GM06990 (cell line): Measurements from ENCODE around the gene HCAR2.

Experiments used
- DNase-seq: peaks from one replicate; pipeline ENCODE4 v3.0.0-alpha.2; 2011; ENCODE audit not compliant: insufficient read length; ENCODE audit errors: extremely low read depth
- H3K27me3 ChIP-seq: replicated peaks from 2 replicates; pipeline ENCODE4 v1.6.0; 2011; ENCODE audit warnings: low read length; ENCODE audit not compliant: control insufficient read depth, insufficient read depth
- H3K36me3 ChIP-seq: 2 replicates; pipeline ENCODE4 v1.5.1; 2011; ENCODE audit warnings: low read length; ENCODE audit not compliant: control insufficient read depth, insufficient read depth
- H3K4me3 ChIP-seq: replicated peaks from 2 replicates; pipeline ENCODE4 v1.5.1; 2011; ENCODE audit warnings: low read depth, mild to moderate bottlenecking, control low read depth, low read length
- TF ChIP-seq, protein P1 (sequence below): IDR thresholded peaks from 2 replicates; pipeline ENCODE4 v1.5.1; 2011; ENCODE audit warnings: low read length, control low read depth, mild to moderate bottlenecking, inconsistent platforms; ENCODE audit not compliant: insufficient read depth, poor library complexity, severe bottlenecking

The HCAR2 gene

GRCh38 chr12:122743895-122744525 lies 40.9 kb upstream of the HCAR2 start:
- Histone ChIP-seq H3K36me3 (no peaks in the 10 kb centered on the region), H3K27me3 (no peaks in the 10 kb centered on the region), H3K4me3 (no peak overlapping the region)
- DNase-seq = no peak
- TF ChIP-seq, protein P1, sequence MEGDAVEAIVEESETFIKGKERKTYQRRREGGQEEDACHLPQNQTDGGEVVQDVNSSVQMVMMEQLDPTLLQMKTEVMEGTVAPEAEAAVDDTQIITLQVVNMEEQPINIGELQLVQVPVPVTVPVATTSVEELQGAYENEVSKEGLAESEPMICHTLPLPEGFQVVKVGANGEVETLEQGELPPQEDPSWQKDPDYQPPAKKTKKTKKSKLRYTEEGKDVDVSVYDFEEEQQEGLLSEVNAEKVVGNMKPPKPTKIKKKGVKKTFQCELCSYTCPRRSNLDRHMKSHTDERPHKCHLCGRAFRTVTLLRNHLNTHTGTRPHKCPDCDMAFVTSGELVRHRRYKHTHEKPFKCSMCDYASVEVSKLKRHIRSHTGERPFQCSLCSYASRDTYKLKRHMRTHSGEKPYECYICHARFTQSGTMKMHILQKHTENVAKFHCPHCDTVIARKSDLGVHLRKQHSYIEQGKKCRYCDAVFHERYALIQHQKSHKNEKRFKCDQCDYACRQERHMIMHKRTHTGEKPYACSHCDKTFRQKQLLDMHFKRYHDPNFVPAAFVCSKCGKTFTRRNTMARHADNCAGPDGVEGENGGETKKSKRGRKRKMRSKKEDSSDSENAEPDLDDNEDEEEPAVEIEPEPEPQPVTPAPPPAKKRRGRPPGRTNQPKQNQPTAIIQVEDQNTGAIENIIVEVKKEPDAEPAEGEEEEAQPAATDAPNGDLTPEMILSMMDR = no peak

DNA sequence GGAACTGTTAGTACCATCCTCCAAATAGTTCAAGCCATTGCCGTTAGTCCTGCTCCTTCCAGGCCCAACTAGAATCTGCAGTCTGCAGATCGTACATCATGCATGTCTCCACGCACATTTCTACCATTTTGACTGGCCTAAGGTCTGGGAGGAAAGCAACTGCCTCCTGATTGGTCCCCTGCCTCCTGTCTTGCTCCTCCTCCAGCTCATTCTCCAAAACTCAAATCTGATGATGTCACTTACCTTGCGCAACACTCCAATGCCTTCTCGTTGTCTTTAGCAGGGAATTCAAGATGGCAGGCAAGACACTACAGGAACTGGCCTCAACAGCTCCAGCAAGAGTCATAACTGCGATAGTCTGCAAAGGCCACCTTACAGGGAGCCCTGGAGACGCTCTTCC lies 37.2 kb upstream of the HCAR2 start:
- no peaks in the 10 kb centered on the region for H3K36me3 ChIP-seq
- TF ChIP-seq, protein P1 = no peak
- no peaks in the 10 kb centered on the region for H3K27me3 ChIP-seq
- H3K4me3 ChIP-seq = no peak overlapping the region
- no peak for DNase-seq

- no peaks in the 10 kb centered on the region for H3K27me3 ChIP-seq
- TF ChIP-seq, protein P1 = no peak
- H3K36me3 ChIP-seq = no peaks in the 10 kb centered on the region
- DNase-seq = no peak
- H3K4me3 ChIP-seq = no peak overlapping the region
These were observed 35.4 kb upstream of the HCAR2 start for GRCh38 chr12:122738571-122738970.

DNA sequence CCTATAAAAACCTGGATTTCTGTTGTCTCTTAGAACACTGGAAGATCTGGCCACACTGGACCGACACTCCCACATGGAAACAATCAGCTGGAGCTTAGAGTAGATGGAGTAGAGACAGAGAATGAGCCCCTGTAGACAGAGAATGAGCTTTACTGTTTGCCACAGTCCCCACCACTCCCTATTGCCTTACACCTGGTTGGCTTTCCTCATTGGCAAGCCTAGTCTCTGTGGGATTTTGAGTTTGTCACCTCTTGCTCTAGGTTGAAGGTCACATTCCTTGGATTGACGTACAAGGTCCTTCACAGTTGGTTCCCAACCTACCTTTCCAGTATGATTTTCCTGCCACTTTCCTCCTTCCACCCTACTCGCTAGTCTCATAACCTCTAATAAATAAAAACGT lies 29.5 kb upstream of the HCAR2 start:
- no peak for DNase-seq
- Histone ChIP-seq H3K27me3 (no peaks in the 10 kb centered on the region), H3K36me3 (no peaks in the 10 kb centered on the region), H3K4me3 (no peak overlapping the region)
- TF ChIP-seq, protein P1 = no peak

DNA sequence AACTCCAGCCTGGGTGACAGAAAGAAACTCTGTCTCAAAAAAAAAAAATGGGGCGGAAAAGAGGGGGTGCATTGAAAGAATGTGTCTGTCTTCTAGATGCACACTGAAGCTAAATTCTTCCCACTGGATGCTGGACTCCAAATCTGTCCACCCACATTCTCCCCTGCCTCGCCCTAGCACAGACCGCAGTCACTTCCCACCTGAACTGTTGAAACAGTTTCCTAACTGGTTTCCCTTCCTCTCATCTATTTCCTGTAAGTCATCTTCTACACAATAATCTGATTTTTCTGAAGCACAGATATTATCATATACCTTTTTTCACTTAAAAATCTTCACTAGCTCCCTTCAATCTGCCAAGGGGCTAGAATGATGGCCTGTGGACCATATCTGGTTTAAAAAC lies 29.0 kb upstream of the HCAR2 start:
- Histone ChIP-seq H3K36me3 (no peaks in the 10 kb centered on the region), H3K27me3 (no peaks in the 10 kb centered on the region), H3K4me3 (no peak overlapping the region)
- DNase-seq = no peak
- TF ChIP-seq, protein P1 = no peak

GRCh38 chr12:122730215-122731014 lies 27.3 kb upstream of the HCAR2 start, which contains the start of gene HCAR1:
Gene HCAR1, minus strand, starts transcription at chr12:122730844. Its CDS starts 505 bp downstream, at chr12:122730339.
- TF ChIP-seq, protein P1 = no peak
- H3K36me3 ChIP-seq = no peaks in the 10 kb centered on the region
- DNase-seq = no peak
- no peaks in the 10 kb centered on the region for H3K27me3 ChIP-seq
- H3K4me3 ChIP-seq = no peak within 1 kb of the TSS
